PC-9 (cell line): ENCODE data around the gene CASKIN1.

ENCODE experiments used
- CTCF ChIP-seq: fragments of 200-600 bp; sonication (generic); conservative IDR thresholded peaks from 2 replicates; pipeline ENCODE4 v1.6.1; 2017; ENCODE audit warnings: mixed run types, antibody characterized with exemption, mild to moderate bottlenecking, moderate library complexity
- EZH2 ChIP-seq: fragments of 200-600 bp; sonication (generic); IDR thresholded peaks from 2 replicates; pipeline ENCODE4 v1.8.0; 2017; ENCODE audit warnings: antibody characterized with exemption, low read depth

- TF ChIP-seq CTCF (no peak), EZH2 (no peak)
Measured at GRCh38 chr16:2233046-2233775, 36.8 kb upstream of the CASKIN1 start.
